ENCODE data around the gene FIGLA. TPM values are rescaled to one million over a fixed set of nuclear protein-coding genes. Genes with fewer than 3 reads are reported as not detected.

FIGLA gene
- total and polyA plus RNA-seq, 11 donors, result not detected

DNA sequence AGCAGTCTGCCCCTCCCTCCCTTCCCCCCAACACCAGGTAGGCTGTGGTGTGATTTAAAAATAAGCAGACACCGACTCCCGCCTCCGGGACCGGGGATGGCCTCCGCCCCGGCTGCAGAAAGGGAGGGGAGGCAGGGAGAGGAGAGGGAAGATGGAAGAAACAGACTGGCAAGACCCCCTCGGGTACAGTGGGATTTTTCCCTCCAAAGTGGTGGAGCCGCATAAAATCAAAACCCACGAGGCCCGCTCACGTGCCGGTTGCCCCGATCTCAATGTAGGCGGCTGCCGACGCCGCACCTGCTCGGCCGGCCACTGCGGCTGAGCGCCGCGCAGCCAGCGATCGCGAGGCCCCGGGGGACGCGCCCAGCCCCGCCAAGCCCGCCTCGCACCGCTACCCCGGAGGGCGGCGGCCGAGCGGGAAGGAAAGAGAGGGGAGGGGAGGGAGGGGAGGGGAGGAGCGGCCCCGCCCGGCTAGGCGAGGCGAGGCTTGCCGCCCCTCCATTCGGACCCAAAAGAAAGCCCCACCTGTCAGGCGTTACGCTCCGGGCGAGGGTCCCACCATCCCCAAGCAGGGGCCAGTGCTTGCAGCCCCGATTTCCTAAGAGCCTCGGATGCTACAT is 23.3 kb downstream of the FIGLA start:
- intact Hi-C loops (cut with DNase I), result loop anchor here in 1 of 10 donors (5.0 kb wide), 2 partner anchors 80 to 115 kb away; no protein-coding TSS in a partner anchor
- ATAC-seq, result peak in 3 of 4 donors; percentile 32 to 58 (median 55)
- peaks cover 5 to 57% (median 32%) of the 10 kb centered on the region in 9 donors for H3K27me3 ChIP-seq

DNA sequence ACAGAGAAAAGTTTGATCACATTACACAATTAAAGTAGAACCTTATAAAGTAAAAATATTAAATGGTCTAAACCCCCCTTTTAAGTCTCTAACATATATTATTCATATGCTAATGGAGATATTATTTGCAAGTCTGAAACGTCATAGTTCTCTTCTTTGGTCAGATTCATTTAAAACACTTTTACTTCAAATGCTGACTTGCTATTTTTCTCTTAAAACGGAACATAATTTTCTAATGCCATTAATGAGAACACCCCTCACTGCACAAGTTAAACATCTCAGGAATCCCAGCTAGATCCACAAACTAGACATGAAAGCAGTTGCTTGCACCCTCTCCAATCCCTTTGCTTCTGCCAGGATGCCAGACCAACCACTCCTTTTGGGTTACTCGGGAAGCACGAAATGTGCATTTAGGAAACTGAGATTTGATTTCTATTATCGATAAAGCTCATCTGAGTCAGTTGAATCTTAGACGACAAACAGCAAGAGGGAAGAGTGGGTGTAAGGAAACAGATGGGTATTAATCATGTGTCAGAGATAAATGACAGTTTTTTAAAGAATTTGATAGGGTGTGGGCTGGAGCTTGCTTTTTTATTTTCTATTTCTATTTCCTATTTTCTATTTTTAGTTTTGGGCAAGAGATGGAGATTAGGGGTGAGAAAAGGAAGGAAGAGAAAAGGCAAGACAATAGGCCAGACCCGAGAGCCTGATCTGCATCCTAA is 23.9 kb downstream of the FIGLA start:
- Histone ChIP-seq H3K36me3 (no peaks in the 10 kb centered on the region), H3K4me3 (peak overlapping the region in 11 of 12 donors; percentile 4 to 65 (median 57)), H3K27ac (no peak overlapping the region), H3K4me1 (peaks cover 6 to 20% (median 14%) of the 10 kb centered on the region in 12 donors), H3K9me3 (no peaks in the 10 kb centered on the region), H3K27me3 (peaks cover 5 to 57% (median 32%) of the 10 kb centered on the region in 9 donors)
- DNase-seq (no peak), ATAC-seq (no peak)
- 31 to 44% (median 38%) methylated on average over 7 of the region's 7 CpGs for WGBS, 4 donors
- intact Hi-C loops (cut with DNase I), result loop anchor here in 1 of 10 donors (5.0 kb wide), 2 partner anchors 79 to 114 kb away; no protein-coding TSS in a partner anchor
- TF ChIP-seq, protein P1, sequence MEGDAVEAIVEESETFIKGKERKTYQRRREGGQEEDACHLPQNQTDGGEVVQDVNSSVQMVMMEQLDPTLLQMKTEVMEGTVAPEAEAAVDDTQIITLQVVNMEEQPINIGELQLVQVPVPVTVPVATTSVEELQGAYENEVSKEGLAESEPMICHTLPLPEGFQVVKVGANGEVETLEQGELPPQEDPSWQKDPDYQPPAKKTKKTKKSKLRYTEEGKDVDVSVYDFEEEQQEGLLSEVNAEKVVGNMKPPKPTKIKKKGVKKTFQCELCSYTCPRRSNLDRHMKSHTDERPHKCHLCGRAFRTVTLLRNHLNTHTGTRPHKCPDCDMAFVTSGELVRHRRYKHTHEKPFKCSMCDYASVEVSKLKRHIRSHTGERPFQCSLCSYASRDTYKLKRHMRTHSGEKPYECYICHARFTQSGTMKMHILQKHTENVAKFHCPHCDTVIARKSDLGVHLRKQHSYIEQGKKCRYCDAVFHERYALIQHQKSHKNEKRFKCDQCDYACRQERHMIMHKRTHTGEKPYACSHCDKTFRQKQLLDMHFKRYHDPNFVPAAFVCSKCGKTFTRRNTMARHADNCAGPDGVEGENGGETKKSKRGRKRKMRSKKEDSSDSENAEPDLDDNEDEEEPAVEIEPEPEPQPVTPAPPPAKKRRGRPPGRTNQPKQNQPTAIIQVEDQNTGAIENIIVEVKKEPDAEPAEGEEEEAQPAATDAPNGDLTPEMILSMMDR (IDR thresholded peaks at IDR 0.05), result no peak
- no peak for TF ChIP-seq POLR2A (IDR thresholded peaks at IDR 0.05)

More for the DNA sequence above, 23.3 kb downstream of the FIGLA start:
- TF ChIP-seq, protein P1 (IDR thresholded peaks at IDR 0.05), result no peak
- TF ChIP-seq POLR2A (IDR thresholded peaks at IDR 0.05), result no peak
- Histone ChIP-seq H3K36me3 (no peaks in the 10 kb centered on the region), H3K9me3 (no peaks in the 10 kb centered on the region), H3K27ac (peak overlapping the region in 2 of 12 donors; percentile 3 to 44), H3K4me3 (peak overlapping the region; percentile 4 to 65 (median 56)), H3K4me1 (peaks cover 6 to 20% (median 14%) of the 10 kb centered on the region in 12 donors)
- DNase-seq, result no peak
- WGBS, 4 donors, result 0 to 1% (median 1%) methylated on average over 32 to 51 of the region's 51 CpGs

DNA sequence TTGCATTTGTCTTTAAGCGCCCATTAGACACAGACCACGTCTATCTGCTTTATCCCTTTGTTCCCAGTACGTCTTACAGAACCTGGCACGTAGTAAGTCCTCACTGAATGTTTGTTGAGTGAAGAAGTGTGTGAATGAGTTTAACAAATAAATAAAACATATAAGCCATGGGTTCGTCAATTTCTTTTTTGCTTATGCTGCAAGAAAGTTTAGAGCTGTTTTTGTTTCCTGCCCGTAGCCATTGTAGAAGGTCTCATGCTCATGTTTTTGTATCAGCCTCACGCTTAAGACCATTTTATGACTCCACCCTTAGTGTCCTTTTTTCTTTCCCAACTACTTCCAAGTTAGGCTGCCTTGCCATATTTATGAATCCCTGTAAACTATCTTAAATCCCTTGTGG is 24.9 kb downstream of the FIGLA start:
- intact Hi-C loops (cut with DNase I), result loop anchor here in 1 of 10 donors (5.0 kb wide), 2 partner anchors 78 to 113 kb away; no protein-coding TSS in a partner anchor
- DNase-seq (no peak), ATAC-seq (no peak)
- TF ChIP-seq, protein P1 (IDR thresholded peaks at IDR 0.05), result no peak
- no peak for TF ChIP-seq POLR2A (IDR thresholded peaks at IDR 0.05)
- H3K27me3 ChIP-seq, result peaks cover 5 to 57% (median 32%) of the 10 kb centered on the region in 9 donors
- H3K27ac ChIP-seq, result no peak overlapping the region
- H3K9me3 ChIP-seq, result no peaks in the 10 kb centered on the region
- no peaks in the 10 kb centered on the region for H3K36me3 ChIP-seq
- no peak overlapping the region for H3K4me3 ChIP-seq
- 84 to 94% (median 89%) methylated on average over 7 of the region's 7 CpGs for WGBS, 4 donors
- H3K4me1 ChIP-seq, result peaks cover 6 to 20% (median 14%) of the 10 kb centered on the region in 12 donors

DNA sequence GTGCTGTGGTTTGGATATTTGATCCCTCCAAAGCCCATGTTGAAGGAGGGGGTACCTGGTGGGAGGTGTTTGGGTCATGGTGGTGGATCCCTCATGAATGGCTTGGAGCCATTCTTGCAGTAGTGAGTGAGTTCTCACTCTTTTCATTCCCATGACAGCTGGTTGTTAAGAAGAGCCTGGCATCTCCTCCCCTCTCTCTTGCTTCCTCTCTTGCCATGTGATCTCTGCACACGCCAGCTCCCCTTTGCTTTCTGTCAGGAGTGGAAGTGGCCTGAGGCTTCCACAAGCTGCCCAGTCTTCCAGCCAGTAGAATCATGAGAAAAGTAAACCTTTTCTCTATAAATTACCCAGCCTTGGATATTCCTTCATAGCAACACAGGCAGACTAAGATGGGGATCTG is 31.0 kb downstream of the FIGLA start:
- Histone ChIP-seq H3K4me1 (no peaks in the 10 kb centered on the region), H3K9me3 (no peaks in the 10 kb centered on the region), H3K4me3 (no peak overlapping the region), H3K36me3 (no peaks in the 10 kb centered on the region), H3K27me3 (peaks cover 0 to 29% (median 7%) of the 10 kb centered on the region in 9 donors), H3K27ac (no peak overlapping the region)
- TF ChIP-seq POLR2A (IDR thresholded peaks at IDR 0.05), result no peak
- TF ChIP-seq, protein P1 (IDR thresholded peaks at IDR 0.05), result no peak
- WGBS, 4 donors, result 79 to 94% (median 84%) methylated on average over 1 of the region's 1 CpG
- intact Hi-C loops (cut with DNase I), result no loop called here
- no peak for ATAC-seq
- DNase-seq, result no peak
